Airway epithelial cell (primary cell): ENCODE measurements around the gene CNIH3. TPM values are rescaled to one million over a fixed set of nuclear protein-coding genes. Genes with fewer than 3 reads are reported as not detected.

Experiments used
- total RNA-seq: library from RNA; depleted of rRNA; stranded (reverse); fragments of >200 nt; gene quantifications from 2 replicates; pipeline ENCODE4 v1.2.3, GENCODE V29; 2015

CNIH3 gene
- total RNA-seq: 0.09 and 0.14 TPM in 2 replicates

DNA sequence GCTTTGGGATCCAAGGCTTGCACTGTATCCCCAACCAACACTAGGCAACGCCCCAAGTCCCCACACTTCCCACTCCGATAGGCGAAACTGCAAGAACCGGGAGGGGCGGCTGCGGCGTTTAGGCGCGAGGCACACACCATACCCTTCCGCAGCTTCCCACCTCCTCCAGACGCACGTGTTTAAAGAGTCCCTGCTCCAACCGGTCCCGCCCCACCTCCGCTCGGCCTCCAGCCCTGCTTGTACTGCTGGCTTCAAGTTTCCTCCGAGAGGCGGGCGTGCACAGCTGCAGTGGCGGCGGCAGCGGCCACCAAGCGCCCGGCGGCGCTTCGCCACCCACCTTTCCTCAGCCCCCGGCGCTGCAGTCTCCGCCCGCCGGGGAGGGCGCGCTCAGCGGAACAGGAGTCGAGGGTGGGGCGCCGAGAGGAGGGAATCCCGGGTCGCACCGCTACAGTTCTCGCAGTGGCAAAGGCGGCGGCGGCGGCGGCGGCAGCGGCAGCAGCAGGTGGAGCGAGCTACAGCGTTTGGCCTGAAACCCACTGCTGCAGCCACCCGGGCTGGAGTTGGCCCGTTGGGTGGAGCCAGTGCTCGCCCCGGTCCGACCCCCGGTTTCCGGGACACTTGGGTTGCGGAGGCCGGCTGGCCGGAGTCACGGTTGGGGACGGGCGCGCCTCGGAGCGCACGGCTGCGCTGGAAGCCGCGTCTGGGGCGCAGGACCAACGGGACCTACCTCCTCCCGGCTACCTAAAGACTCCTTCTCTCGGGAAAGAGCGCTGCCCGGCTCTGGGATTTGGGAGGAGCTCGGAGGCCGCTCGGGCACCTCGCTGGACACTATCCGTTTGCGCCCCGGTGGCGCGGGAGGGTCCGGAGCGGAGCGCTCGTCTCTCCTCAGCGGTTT, at the start of gene CNIH3:
Gene CNIH3, plus strand, starts transcription at position 457 of the 895 bp plus-strand sequence. CDS start 858 bp downstream, outside the sequence.

Other genes starting within 250 kb of the CNIH3 start
- 28.6 and 37.2 TPM in 2 replicates for gene WDR26, start 181.5 kb upstream of the CNIH3 start, total RNA-seq